GM11168 (cell line): ENCODE measurements around the gene SLC4A1.

Experiments
- in situ Hi-C: fragments of 300-500 bp; cut with MboI; formaldehyde crosslinking; loops from one replicate; pipeline ENCODE4 v1.12.0; 2022; ENCODE audit warnings: low sequenced_read_pairs; ENCODE audit not compliant: unreplicated experiment

The SLC4A1 gene

DNA sequence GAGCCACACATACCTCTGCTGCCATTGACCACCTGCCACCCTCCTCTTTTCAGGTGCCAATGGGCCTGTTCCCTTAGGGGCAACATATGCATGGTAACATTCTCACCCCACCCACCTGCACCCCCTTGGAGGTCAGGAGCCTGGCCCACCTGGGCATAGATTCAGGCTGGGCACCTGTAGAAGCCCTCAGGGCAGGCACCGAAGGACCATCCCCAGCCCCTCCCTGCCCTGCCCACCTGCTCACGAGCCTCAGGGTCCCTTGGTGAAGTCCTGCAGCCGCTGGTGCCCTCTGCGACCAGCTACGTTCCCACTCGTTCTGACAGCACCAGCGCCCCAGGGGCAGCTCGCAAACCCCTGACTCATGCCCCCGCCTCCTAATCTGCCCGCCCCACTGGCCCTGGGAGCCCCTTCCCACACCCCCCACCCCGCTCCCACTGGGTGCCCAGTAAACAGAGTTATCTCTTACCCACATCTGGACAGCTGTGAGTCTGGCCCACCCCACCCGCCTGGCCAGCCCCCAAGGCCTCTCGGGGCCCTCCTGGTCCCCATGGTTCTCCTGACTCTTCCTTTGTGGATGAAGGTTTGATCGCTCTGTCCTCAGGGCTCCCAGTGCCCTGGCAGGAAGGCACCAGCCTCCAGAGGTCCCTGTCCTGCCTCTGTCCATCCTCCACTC lies at the start of gene SLC4A1:
TSS of gene SLC4A1 (minus strand) at position 318 of the 673 bp plus-strand sequence. CDS start 5,269 bp downstream, outside the sequence.
- in situ Hi-C loops, result no loop called here

DNA sequence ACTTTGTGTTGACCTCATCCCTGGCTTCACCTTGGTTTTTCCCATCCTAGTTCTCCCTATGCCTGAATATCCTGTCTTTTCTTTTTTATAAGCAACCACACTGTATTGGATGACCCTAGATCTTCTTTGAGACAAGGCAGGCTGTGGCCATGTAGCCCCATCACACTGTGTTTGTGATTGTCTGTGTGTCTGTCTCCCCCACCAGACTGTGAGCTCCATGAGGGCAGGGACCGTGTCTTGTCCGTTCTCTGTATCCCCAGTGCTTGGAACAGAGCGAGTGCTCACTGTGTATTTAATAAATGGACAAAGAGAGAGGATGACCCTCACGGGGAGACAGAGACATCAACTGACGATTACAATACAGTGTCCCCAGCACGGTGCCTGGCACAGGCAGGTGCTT lies 49.6 kb upstream of the SLC4A1 start:
- in situ Hi-C loops, result no loop called here

GRCh38 chr17:44315760-44316731 lies 48.1 kb upstream of the SLC4A1 start:
- in situ Hi-C loops, result no loop called here

- in situ Hi-C loops, result no loop called here
Observed at GRCh38 chr17:44314869-44315661, 47.1 kb upstream of the SLC4A1 start.

GRCh38 chr17:44314524-44314868 lies 46.6 kb upstream of the SLC4A1 start:
- in situ Hi-C loops, result no loop called here

- in situ Hi-C loops, result no loop called here
Observed at GRCh38 chr17:44314031-44314430, 46.1 kb upstream of the SLC4A1 start.

DNA sequence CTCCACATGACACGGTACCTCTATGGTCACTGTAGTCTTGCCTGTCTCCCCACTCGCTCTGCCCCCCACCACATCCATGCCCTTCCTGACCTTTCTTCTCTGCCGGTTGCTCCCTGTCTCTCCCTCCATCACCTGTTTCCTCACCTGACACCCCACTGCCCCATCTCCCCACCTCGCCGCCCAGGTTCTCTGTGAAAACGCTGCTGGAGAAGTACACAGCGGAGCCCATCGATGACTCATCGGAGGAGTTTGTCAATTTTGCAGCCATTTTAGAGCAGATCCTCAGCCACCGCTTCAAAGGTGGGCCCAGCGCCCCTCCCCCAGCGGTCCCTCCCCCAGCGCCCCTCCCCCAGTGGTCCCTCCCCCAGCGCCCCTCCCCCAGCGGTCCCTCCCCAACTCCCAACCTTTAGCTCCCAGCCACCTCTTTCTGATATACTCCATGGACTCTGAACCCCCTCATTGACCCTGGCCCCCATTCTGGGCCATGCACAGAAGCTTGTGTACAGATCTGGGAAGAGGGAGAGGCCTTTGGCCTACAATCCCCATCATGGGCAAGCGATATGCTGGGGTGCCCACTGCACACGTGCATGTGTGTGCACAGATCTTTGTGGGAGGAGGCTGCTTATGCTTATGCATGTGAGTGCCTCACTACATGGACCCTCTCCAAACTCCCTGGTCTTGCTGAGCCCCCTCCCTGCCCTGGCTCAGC lies 44.6 kb upstream of the SLC4A1 start:
- in situ Hi-C loops, result no loop called here

DNA sequence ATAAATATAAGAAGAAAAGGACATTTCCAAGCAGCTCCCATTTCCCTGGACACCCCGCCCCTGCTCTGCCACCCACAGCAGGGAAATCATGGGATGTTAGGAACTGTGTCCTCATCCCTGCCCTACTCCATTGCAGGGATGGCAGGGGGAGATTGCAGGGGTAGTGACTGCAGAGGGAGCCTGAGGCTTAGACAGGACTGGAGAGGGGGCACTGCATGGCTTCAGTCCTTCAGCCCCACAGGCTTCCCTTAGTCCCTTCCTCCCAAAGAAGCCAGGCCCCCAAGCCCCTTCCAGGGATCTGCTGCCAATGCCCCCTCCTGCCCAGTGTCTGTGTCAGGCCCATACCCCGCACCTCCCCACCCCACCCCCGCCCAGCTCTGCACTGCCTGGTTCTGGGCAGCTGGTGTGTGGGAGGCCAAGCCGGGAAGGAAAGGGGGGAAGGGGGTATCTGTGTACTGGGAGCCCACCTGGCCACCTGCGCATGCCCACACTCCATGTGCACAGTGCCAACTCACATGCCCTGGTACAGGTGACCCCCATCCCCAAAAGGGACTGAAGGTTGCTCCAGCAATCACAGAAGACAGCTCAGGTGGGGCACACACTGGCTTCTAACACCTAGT lies 43.7 kb upstream of the SLC4A1 start:
- in situ Hi-C loops, result no loop called here

- in situ Hi-C loops, result no loop called here
Observed at GRCh38 chr17:44310609-44311376, 42.9 kb upstream of the SLC4A1 start.

- in situ Hi-C loops, result no loop called here
Observed at GRCh38 chr17:44310188-44310587, 42.3 kb upstream of the SLC4A1 start.

GRCh38 chr17:44309472-44309871 lies 41.5 kb upstream of the SLC4A1 start:
- in situ Hi-C loops, result no loop called here

DNA sequence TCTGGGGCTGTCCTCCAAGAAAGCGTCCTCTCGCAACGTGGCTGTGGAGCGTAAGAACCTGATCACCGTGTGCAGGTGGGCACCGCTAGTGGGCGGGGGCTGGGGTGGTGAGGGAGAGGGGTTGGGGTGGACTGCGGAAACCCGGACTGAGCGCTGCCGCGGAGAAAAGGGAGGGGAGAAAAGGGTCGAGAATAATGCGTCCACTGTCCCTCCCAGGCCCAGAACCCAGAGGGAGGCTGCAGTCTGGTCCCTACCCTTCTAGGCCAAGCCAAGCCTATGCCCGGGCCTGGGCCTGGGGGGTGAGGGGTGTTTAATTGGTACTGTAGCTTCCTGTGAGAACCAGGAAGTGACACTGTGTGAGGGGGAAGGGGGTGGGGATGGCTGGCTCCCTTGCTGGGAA lies 40.9 kb upstream of the SLC4A1 start:
- in situ Hi-C loops, result no loop called here

GRCh38 chr17:44308320-44308818 lies 40.4 kb upstream of the SLC4A1 start, which contains the start of gene RUNDC3A:
Gene RUNDC3A (plus strand): TSS chr17:44308601. CDS start chr17:44308833, 232 bp downstream.
- in situ Hi-C loops, result no loop called here

DNA sequence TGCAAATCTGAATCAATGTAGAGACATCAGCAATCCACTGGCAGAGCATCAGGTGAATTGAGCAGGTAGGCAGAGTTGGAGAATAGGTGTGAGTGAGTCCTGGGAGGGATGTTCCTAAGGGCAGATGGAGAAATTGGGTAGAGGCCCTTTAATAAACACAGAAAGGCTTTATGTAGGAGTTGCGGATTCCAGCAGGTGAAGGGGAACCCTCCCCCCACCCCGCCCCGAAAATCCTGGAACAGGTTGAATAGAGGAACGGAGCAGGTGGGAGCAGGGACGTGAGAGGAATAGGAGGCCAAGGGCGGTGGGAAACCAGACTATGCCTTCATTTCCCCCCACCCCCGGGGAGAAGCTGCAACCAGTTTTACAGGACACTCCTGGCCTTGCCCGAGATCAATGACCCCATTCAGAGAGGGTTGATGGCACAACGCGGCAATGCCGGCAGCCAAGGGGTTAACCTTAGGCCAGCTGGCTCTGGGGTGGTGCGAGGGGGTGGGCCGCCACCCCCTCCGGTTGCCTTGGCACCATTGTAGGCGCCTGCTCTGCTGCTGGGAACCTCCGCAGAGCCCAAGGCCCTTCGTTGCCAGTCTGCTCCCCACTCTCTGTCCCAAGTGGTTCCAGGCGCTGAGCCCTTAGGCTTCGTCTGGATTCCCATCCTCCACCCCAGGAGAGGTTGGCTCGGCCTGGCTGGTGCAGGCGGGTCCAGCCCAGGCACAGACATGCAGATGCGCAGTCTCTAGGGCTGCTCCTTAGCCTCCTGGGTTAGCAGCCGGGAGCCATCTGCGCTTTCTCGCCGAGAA lies 39.7 kb upstream of the SLC4A1 start:
- in situ Hi-C loops, result no loop called here

GRCh38 chr17:44304651-44305050 lies 36.7 kb upstream of the SLC4A1 start:
- in situ Hi-C loops, result no loop called here

DNA sequence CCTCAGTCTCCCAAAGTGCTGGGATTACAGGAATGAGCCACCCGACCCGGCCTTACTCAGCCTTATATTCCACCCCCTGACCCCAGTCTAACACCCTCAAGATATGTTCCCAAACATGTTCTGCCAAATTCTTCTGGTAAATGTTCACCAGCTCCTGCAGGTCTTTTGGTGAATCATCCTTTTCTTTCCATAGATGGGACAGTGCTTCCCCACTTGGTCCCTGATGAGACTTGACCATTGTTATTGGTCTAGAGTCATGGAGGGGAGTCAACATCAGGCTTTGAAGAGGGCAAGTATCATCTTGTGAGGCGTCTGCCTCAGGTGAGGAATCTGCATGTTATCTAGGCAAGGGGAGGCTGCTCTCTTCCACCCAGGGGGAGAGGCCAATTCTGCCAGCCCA lies 30.0 kb upstream of the SLC4A1 start:
- in situ Hi-C loops, result no loop called here

DNA sequence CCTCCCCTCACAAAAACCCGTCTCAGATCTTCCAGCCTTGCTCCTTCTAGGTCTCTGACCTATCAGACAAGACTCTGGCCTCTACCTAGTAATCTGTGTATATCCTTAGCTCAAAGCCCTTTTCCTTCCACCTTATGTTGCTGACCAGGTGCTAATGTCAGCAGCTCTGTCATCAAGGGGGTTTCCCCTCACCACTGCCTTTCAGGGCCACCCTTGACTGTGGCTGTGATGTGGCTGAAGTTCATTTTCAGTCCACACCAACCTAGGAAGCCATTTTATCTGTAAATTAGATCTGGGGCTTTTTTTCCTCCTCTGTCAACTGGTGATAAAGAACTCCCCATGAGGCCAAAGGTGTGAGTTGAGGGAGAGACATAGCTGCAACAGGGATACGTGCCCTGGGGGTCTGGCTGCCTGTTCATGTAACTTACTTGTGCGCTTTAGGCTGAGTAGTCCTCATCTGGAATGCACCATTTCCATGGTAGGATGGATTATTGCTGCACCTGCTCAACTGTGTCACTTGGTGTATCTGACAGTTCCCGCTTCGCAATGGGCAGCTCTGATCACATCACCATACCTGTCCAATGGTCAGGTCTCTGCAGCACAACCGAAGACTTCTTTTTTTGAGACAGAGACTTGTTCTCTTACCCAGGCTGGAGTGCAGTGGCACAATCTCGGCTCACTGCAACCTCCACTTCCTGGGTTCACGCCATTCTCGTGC lies 25.7 kb upstream of the SLC4A1 start:
- in situ Hi-C loops, result no loop called here
